ENCODE results near the gene HCN4.

HCN4 gene

DNA sequence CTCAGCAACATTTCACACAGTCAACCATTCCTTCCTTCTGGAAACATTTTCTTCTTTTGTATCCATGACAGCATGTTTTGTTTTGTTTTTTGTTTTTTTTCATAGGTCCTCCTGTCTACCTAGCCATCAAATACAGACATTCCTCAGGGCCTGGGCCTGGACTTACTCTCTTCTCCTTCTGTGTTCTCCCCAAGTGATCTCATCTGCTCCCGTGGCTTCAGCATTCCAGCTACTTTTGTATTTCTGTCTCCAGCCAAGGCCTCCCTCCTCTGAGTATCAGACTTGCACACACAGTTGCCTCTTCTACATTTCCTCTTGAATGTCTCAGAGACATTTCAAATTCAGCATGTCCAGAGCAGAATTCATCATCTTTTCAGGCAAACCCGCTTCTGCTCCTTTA is 82.4 kb downstream of the HCN4 start:
- Mint-ChIP-seq H3K36me3 (ENCODE audit: low read depth) (no peaks in the 10 kb centered on the region), H3K27ac (peak overlapping the region; percentile 0), H3K4me3 (no peak overlapping the region), H3K9me3 (no peaks in the 10 kb centered on the region), H3K4me1 (ENCODE audit: low read depth) (peaks cover 18% of the 10 kb centered on the region), H3K27me3 (no peaks in the 10 kb centered on the region)

DNA sequence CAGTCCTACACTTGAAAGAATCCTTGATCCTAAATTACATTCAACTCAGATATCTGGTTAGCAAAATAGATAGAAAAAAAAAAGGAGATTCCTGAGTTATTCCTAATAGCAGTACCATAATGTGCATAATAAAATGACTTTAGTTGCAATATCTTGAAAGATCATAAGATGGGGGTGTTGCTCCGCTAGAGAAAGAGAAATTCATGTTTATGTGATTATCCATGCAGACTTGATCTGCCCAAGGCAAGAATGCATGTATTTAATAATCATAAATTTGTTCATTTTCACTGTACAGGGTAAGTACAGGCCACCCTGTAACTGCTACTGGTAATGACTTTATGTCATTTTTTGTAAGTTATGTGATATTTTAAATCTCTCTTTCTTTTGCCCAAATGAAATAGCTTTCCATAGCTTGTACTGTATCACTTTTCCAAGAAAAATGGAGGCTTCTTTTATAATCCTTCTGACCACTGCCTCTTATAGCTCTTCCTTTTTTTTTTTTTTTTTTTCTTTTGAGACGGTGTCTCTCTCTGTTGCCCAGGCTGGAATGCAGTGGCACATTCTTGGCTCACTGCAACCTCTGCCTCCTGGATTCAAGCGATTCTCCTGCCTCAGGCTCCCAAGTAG is 84.6 kb downstream of the HCN4 start:
- no peak overlapping the region for H3K4me3 Mint-ChIP-seq
- no peaks in the 10 kb centered on the region for H3K9me3 Mint-ChIP-seq
- H3K27ac Mint-ChIP-seq: no peak overlapping the region
- H3K4me1 Mint-ChIP-seq (ENCODE audit: low read depth): peaks cover 18% of the 10 kb centered on the region
- H3K36me3 Mint-ChIP-seq (ENCODE audit: low read depth): no peaks in the 10 kb centered on the region
- H3K27me3 Mint-ChIP-seq: no peaks in the 10 kb centered on the region

DNA sequence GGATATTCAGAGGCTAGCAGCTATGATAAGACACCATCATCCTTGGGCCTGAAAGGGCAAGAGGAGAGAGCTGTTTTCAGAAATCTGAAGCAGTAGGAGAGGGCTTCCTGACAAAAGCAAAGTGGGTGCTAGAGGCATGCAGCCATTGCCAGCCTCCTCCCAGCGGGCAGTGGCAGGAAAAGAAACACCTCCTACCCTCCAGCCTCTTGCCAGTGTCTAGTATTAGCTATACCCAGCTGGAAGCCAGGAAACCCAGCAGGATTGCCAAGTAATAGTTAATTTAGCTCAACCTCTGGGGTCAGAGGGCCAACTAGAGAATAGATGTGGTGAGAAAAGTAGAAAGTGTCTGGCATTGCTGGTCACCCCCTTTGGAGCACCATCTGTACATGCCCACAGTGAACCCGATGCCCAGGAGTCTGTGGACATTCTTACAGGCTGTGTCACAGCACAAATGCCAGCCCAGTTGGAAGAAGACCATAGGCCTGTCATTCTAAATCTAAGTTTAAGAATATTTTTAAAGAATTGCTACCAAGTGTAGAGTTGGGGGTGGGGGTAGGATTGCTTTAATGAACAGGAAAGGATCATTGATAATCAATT is 85.3 kb downstream of the HCN4 start:
- no peak overlapping the region for H3K27ac Mint-ChIP-seq

DNA sequence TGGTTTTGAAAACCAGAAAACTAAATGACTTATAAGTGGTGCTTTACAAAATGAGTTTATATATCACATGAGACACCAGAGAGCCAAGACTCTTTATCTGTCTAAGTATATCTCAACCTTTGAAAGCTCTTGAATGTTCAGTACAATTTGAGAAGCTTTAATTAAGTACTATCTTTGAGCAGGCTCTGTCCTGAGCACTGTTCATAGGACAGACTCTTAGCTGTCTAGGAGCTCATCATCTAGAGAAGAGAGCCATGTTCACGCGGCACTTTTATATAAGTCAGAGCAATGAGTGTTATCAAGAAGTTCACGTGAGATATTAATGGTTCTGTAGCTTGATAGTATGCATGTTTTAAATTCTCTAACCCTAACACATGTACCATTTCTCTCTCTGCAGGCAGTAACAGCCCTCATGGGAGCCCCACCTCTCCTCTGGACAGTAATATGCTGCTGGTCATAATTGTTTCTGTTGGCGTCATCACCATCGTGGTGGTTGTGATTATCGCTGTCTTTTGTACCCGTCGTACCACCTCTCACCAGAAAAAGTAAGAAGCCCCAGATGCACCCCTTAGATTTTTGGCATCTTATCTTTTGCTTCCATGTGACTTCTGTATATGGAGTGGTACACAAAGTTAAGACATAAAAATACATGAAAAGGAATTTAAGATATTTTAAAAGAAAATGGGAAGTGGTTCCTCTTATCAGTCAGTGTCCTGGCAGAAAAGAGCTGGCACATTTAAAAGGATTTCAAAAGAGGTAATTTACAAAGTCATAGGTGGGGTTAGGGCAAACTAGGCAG is 86.0 kb downstream of the HCN4 start:
- H3K27ac Mint-ChIP-seq: no peak overlapping the region
- no peaks in the 10 kb centered on the region for H3K36me3 Mint-ChIP-seq (ENCODE audit: low read depth)
- H3K4me3 Mint-ChIP-seq: no peak overlapping the region
- no peaks in the 10 kb centered on the region for H3K27me3 Mint-ChIP-seq
- H3K9me3 Mint-ChIP-seq: no peaks in the 10 kb centered on the region
- peaks cover 18% of the 10 kb centered on the region for H3K4me1 Mint-ChIP-seq (ENCODE audit: low read depth)

More for the DNA sequence above, 85.3 kb downstream of the HCN4 start:
- no peaks in the 10 kb centered on the region for H3K27me3 Mint-ChIP-seq
- no peaks in the 10 kb centered on the region for H3K9me3 Mint-ChIP-seq
- H3K4me3 Mint-ChIP-seq: no peak overlapping the region
- peaks cover 18% of the 10 kb centered on the region for H3K4me1 Mint-ChIP-seq (ENCODE audit: low read depth)
- H3K36me3 Mint-ChIP-seq (ENCODE audit: low read depth): no peaks in the 10 kb centered on the region

DNA sequence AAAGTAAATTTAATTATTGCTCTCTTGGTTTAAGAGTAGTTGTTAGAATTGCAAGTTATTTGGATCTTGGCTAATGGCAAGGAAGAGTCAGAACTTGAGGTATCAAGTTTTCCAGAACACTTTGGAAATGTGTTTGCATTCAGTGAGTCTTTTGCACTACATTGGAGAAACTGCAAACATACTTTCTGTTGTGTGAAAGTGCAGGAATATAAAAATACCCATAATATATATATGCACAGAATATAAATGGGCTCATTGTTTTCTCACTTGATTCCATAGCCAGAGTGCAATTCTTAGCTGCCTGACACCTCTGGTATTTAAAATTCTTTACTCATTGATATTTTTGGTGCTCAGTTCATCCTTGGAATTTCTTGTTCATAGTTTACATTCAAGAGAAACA is 92.9 kb downstream of the HCN4 start:
- no peak overlapping the region for H3K27ac Mint-ChIP-seq
- no peaks in the 10 kb centered on the region for H3K27me3 Mint-ChIP-seq
- no peak overlapping the region for H3K4me3 Mint-ChIP-seq
- H3K36me3 Mint-ChIP-seq (ENCODE audit: low read depth): peaks cover 4% of the 10 kb centered on the region
- peaks cover 3% of the 10 kb centered on the region for H3K4me1 Mint-ChIP-seq (ENCODE audit: low read depth)
- no peaks in the 10 kb centered on the region for H3K9me3 Mint-ChIP-seq

DNA sequence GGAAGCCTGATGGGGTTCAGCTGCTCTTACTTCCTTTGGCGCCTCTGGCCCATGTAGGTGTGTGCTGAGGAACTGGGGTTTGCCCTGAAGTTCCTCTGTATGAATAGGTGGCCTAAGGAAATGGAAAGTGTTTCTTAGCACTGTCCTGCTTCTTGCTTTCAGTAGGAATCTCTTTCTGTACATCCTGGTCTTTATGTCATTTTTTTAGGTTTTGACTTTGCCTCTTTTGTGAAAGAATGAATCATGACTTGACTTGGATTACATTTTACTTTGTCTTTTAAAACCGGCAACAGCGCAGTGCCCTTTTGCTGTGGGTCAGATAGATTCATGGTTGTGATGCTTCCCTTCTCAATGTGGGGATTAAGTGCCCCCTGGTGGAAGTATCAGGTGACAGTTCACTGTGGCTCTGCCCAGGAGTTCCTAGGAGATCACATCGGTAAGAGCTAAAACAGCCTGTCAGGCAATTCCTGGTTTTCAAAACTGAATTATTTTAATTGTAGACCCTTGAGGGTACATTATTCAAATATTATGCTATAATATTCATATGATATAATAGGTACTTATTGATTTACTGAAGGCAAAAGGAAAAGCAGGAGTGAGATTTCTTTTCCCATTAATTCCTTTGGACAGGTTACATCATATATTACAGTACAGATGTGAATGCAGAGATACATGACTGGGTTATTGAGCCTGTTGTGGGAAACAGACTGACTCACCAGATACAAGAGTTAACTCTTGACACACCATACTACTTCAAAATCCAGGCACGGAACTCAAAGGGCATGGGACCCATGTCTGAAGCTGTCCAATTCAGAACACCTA is 95.4 kb downstream of the HCN4 start:
- Mint-ChIP-seq H3K36me3 (ENCODE audit: low read depth) (peaks cover 4% of the 10 kb centered on the region), H3K4me3 (no peak overlapping the region), H3K27ac (no peak overlapping the region), H3K4me1 (ENCODE audit: low read depth) (peaks cover 3% of the 10 kb centered on the region), H3K27me3 (no peaks in the 10 kb centered on the region), H3K9me3 (no peaks in the 10 kb centered on the region)

DNA sequence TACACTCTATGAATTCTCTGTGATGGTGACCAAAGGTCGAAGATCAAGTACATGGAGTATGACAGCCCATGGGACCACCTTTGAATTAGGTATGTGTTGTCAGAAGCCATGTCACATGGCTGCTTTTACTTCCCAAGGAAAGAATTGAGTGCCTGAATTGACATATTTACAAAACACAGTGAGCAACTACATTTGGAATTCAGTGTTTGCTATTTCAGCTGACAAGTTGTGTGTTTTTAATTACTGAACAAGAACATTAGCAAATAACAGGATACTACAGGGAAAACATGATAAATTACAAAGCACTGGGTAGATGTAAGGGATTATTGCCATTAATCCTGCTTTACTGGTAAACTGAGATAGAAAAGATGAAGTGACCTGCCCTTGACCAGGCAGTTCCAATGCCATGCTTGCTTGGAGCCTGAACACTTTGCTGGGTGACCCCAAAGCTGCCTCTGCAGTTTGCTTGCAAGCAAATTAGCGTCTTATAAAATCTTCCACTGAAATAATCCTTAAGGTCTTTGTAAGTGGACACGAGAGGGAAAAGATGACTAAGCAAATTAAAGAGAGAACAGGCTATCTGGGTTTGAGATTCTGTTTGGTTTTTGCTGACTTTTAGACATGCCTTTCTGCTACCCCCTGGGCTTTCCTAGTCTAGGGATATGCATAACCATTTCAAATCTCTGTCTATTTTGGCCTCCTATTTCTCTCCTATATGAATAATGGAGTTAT is 98.2 kb downstream of the HCN4 start:
- Mint-ChIP-seq H3K36me3 (ENCODE audit: low read depth) (peaks cover 4% of the 10 kb centered on the region), H3K27ac (no peak overlapping the region), H3K4me1 (ENCODE audit: low read depth) (peaks cover 3% of the 10 kb centered on the region), H3K27me3 (no peaks in the 10 kb centered on the region), H3K4me3 (no peak overlapping the region), H3K9me3 (no peaks in the 10 kb centered on the region)
